GM12878 (cell line): ENCODE measurements around the gene PARVA. TPM values are rescaled to one million over a fixed set of nuclear protein-coding genes. Genes with fewer than 3 reads are reported as not detected.

Source experiments
- ATAC-seq: fragments of 200-7000 bp; cut with Tn5 transposase; 3 replicates; pipeline ENCODE4 v1.9.1; 2020; ENCODE audit warnings: mild to moderate bottlenecking, moderate library complexity
- BruUV-seq: library from RNA; stranded (reverse); fragments of 400-500 nt; replicated peaks from 2 replicates; lab custom pipeline; 2021; lab: Mats Ljungman, UMichigan
- CTCF ChIA-PET: fragments of 300-600 bp; sonication (Branson Sonifier 250); formaldehyde crosslinking; extraction: SDS; loops from one replicate; lab custom pipeline; 2021; ENCODE audit warnings: inconsistent platforms; lab: Yijun Ruan, JAX
- POLR2A ChIA-PET: fragments of 350-600 bp; formaldehyde crosslinking; extraction: SDS; loops from one replicate; lab custom pipeline; 2021; ENCODE audit warnings: inconsistent platforms; lab: Charles Lee
- RAD21 ChIA-PET: fragments of 300-600 bp; sonication (Branson Sonifier 250); formaldehyde crosslinking; loops from one replicate; lab custom pipeline; 2023; ENCODE audit warnings: antibody characterized with exemption; ENCODE audit not compliant: unreplicated experiment; lab: Charles Lee
- SMC1A ChIA-PET: fragments of 300-600 bp; sonication (Branson Sonifier 250); formaldehyde crosslinking; loops from one replicate; lab custom pipeline; 2023; ENCODE audit not compliant: unreplicated experiment, uncharacterized antibody; lab: Charles Lee
- DNase-seq: peaks from one replicate; pipeline ENCODE4 v3.0.0-alpha.2; 2011; ENCODE audit warnings: low read depth, low spot score
- FAIRE-seq: peaks from 3 replicates; lab custom pipeline; 2011; peaks lifted over from hg19 to GRCh38; lab: Jason Lieb, UNC
- H2AFZ ChIP-seq: 2 replicates; pipeline ENCODE4 v1.6.0; 2011; ENCODE audit warnings: low read depth, low read length, control low read depth; ENCODE audit not compliant: control insufficient read depth
- H3K27ac ChIP-seq: 2 replicates; pipeline ENCODE4 v1.5.1; 2011; ENCODE audit warnings: control low read depth; ENCODE audit not compliant: control insufficient read depth, insufficient read depth
- H3K27me3 ChIP-seq, 2 experiments: replicated peaks in 1 of 2; 2 replicates each; pipeline versions ENCODE4 v1.6.0 to v1.6.1; 2011; ENCODE audit warnings: low read length in 1 of 2; ENCODE audit not compliant: control insufficient read depth in 2 of 2, insufficient read depth in 2 of 2
- H3K36me3 ChIP-seq, 2 experiments: 2 replicates each; pipeline ENCODE4 v1.5.1; 2011; ENCODE audit warnings: low read length in 1 of 2; ENCODE audit not compliant: control insufficient read depth in 2 of 2, insufficient read depth in 2 of 2
- H3K4me1 ChIP-seq: 2 replicates; pipeline ENCODE4 v1.6.1; 2011; ENCODE audit warnings: mild to moderate bottlenecking, low read length, moderate library complexity, mixed read lengths; ENCODE audit not compliant: control insufficient read depth, insufficient read depth
- H3K4me2 ChIP-seq: 2 replicates; pipeline ENCODE4 v1.6.0; 2011; ENCODE audit warnings: control low read depth; ENCODE audit not compliant: control insufficient read depth, insufficient read depth
- H3K4me3 ChIP-seq: fragments of 200-600 bp; sonication (generic); 2 replicates; pipeline ENCODE4 v1.5.1; 2016
- H3K79me2 ChIP-seq: 2 replicates; pipeline ENCODE4 v1.6.0; 2011; ENCODE audit warnings: low read length; ENCODE audit not compliant: control insufficient read depth, insufficient read depth
- H3K9ac ChIP-seq: 2 replicates; pipeline ENCODE4 v1.8.0; 2011; ENCODE audit warnings: low read length, control low read depth, mixed read lengths; ENCODE audit not compliant: control insufficient read depth, insufficient read depth
- H3K9me3 ChIP-seq: replicated peaks from 3 replicates; pipeline ENCODE4 v1.5.1; 2011; ENCODE audit warnings: mild to moderate bottlenecking, low read length; ENCODE audit not compliant: control insufficient read depth, insufficient read depth
- H4K20me1 ChIP-seq: 2 replicates; pipeline ENCODE4 v1.6.0; 2011; ENCODE audit not compliant: control insufficient read depth, insufficient read depth
- CBFB ChIP-seq: IDR thresholded peaks from 2 replicates; pipeline ENCODE4 v1.6.1; 2016; ENCODE audit warnings: antibody characterized with exemption, low read depth
- CREB1 ChIP-seq: IDR thresholded peaks from 2 replicates; pipeline ENCODE4 v1.6.1; 2012; ENCODE audit warnings: low read depth, mild to moderate bottlenecking, inconsistent platforms
- EGR1 ChIP-seq, 2 experiments: IDR thresholded peaks; 1 replicate in 1 of 2; 2 replicates in 1 of 2; pipeline ENCODE4 v1.6.1; 2011 to 2012; ENCODE audit warnings: low read depth in 2 of 2, low read length in 2 of 2, borderline replicate concordance in 1 of 2, mild to moderate bottlenecking in 1 of 2, moderate library complexity in 1 of 2
- FOXM1 ChIP-seq: IDR thresholded peaks from 2 replicates; pipeline ENCODE4 v1.6.1; 2012; ENCODE audit warnings: low read depth, mild to moderate bottlenecking, inconsistent platforms, low read length, moderate library complexity
- HDGF ChIP-seq: fragments of 450-650 bp; IDR thresholded peaks from 2 replicates; pipeline ENCODE4 v1.6.1; 2016; ENCODE audit warnings: antibody characterized with exemption
- HSF1 ChIP-seq: fragments of 150-350 bp; IDR thresholded peaks from 2 replicates; pipeline ENCODE4 v1.6.1; 2014; ENCODE audit warnings: mild to moderate bottlenecking, low read depth, low read length
- MEF2A ChIP-seq: IDR thresholded peaks from 2 replicates; pipeline ENCODE4 v1.6.1; 2011; ENCODE audit warnings: low read depth, mild to moderate bottlenecking, low read length, moderate library complexity; ENCODE audit not compliant: insufficient read depth
- NFXL1 ChIP-seq: fragments of 450-650 bp; IDR thresholded peaks from 2 replicates; pipeline ENCODE4 v1.6.1; 2017; ENCODE audit warnings: antibody characterized with exemption, mild to moderate bottlenecking, borderline replicate concordance
- NR2F1 ChIP-seq: fragments of 450-650 bp; conservative IDR thresholded peaks from 2 replicates; pipeline ENCODE4 v1.6.1; 2017; ENCODE audit warnings: mild to moderate bottlenecking
- PAX8 ChIP-seq: fragments of 450-650 bp; IDR thresholded peaks from 2 replicates; pipeline ENCODE4 v1.6.1; 2017; ENCODE audit warnings: mild to moderate bottlenecking, moderate library complexity
- PBX3 ChIP-seq: IDR thresholded peaks from 2 replicates; pipeline ENCODE4 v1.6.1; 2011; ENCODE audit warnings: mild to moderate bottlenecking, low read depth, low read length, moderate library complexity; ENCODE audit not compliant: insufficient replicate concordance
- RB1 ChIP-seq: fragments of 450-650 bp; formaldehyde crosslinking; IDR thresholded peaks from 2 replicates; pipeline ENCODE4 v1.6.1; 2017; ENCODE audit warnings: mild to moderate bottlenecking, borderline replicate concordance
- RUNX3 ChIP-seq: IDR thresholded peaks from 2 replicates; pipeline ENCODE4 v1.6.1; 2012; ENCODE audit warnings: low read length, inconsistent platforms
- ZNF24 ChIP-seq: fragments of 450-650 bp; IDR thresholded peaks from 2 replicates; pipeline ENCODE4 v1.6.1; 2017; ENCODE audit warnings: antibody characterized with exemption, mild to moderate bottlenecking
- ZNF274 ChIP-seq: IDR thresholded peaks from one replicate; pipeline ENCODE4 v1.8.0; 2011; ENCODE audit not compliant: insufficient read length, insufficient read depth
- in situ Hi-C: fragments of 300-500 bp; cut with MboI; formaldehyde crosslinking; loops from 9 replicates; pipeline ENCODE4 v1.14.3; 2018; ENCODE audit warnings: mixed read lengths
- intact Hi-C: fragments of 100-400 bp; cut with micrococcal nuclease; formaldehyde crosslinking; loops from one replicate; pipeline ENCODE4 v1.14.2; 2022; ENCODE audit not compliant: unreplicated experiment
- polyA plus RNA-seq, 11 experiments: library from polyadenylated mRNA; depleted of rRNA in 4 of 11; unstranded in 6 of 11; stranded (reverse) in 5 of 11; fragments of >200 nt; fragmentation: Nextera tagmentation in 4 of 11; fragmentation: Illumina TruSeq in 1 of 11; extraction: Ambion mirVana in 4 of 11; extraction: Trizol in 1 of 11; gene quantifications; 1 replicate in 1 of 11; 2 replicates in 10 of 11; pipeline versions ENCODE4 v1.2.1 to v1.2.3, GENCODE V29; 2011 to 2016; ENCODE audit warnings: inconsistent platforms in 2 of 11, missing spikeins in 2 of 11, low read depth in 1 of 11
- total RNA-seq, 4 experiments: library from RNA; depleted of rRNA in 3 of 4; stranded (reverse); fragments of >200 nt in 3 of 4; fragmentation: Illumina TruSeq in 1 of 4; extraction: Trizol in 1 of 4; gene quantifications; 2 replicates each; pipeline versions ENCODE4 v1.2.1 to v1.2.3, GENCODE V29; 2013 to 2021

The PARVA gene
- total and polyA plus RNA-seq, 10 of the 15 experiments (the other 5 are each of a cell fraction or from before 2014, with no cell fraction given), result 0.01 to 0.44 (median 0.03) TPM; not detected in 7

DNA sequence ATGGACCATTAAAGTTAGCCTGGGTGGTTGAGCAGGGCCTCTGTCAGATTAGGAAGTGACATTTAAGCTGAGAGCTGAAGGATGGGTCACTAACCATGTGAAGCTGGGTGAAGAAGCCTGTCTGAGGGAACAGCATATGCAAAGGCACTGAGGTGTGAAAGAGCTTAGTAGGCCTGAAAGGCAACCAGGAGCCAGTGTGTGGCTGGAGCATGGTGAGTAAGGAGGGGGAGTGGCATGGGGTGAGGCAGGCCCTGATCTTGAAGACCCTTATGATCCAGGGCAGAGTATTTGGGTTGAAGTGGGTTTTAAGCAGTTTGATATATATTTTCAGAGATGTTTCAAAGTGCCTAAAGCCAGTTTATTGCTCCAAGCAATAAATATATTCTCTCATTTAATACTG, 48.8 kb downstream of the PARVA start:
- Histone ChIP-seq H3K4me1 (no peaks in the 10 kb centered on the region), H3K27me3 (no peaks in the 10 kb centered on the region), H3K4me3 (no peak overlapping the region), H3K9ac (no peak overlapping the region), H3K36me3 (no peaks in the 10 kb centered on the region), H3K27ac (no peak overlapping the region), H3K4me2 (no peak overlapping the region), H4K20me1 (no peaks in the 10 kb centered on the region), H3K9me3 (no peaks in the 10 kb centered on the region), H3K79me2 (no peaks in the 10 kb centered on the region), H2AFZ (no peak overlapping the region)
- no peak for DNase-seq
- no peak for FAIRE-seq
- RAD21 ChIA-PET, result no interaction called here
- no peak for ATAC-seq
- BruUV-seq, result no TSS peak
- in situ Hi-C loops, result no loop called here
- SMC1A ChIA-PET, result no interaction called here
- TF ChIP-seq NFXL1 (no peak), RB1 (no peak), HSF1 (no peak), PAX8 (no peak), RUNX3 (no peak), PBX3 (no peak), CREB1 (no peak), ZNF274 (no peak), ZNF24 (no peak), NR2F1 (no peak), EGR1 (IDR thresholded peaks at IDR 0.05; ENCODE audit: borderline replicate concordance in 1 of 2, low read depth in 2 of 2, low read length in 2 of 2) (no peak), HDGF (no peak), CBFB (no peak), MEF2A (no peak), FOXM1 (no peak)
- POLR2A ChIA-PET, result no interaction called here
- CTCF ChIA-PET, result interaction anchor here (1.2 to 1.7 kb wide), 2 partner anchors 12 to 27 kb away, joined by 3 to 5 read pairs; no protein-coding TSS in a partner anchor
- intact Hi-C loops, result no loop called here
